ENCODE measurements around the gene ATP6AP1. TPM values are rescaled to one million over a fixed set of nuclear protein-coding genes. Genes with fewer than 3 reads are reported as not detected.

ATP6AP1 gene
- total and polyA plus RNA-seq, 9 of the 15 experiments (the other 6 are each of a cell fraction or from before 2014, with no cell fraction given), result 8.3 to 90.5 (median 52.9) TPM

DNA sequence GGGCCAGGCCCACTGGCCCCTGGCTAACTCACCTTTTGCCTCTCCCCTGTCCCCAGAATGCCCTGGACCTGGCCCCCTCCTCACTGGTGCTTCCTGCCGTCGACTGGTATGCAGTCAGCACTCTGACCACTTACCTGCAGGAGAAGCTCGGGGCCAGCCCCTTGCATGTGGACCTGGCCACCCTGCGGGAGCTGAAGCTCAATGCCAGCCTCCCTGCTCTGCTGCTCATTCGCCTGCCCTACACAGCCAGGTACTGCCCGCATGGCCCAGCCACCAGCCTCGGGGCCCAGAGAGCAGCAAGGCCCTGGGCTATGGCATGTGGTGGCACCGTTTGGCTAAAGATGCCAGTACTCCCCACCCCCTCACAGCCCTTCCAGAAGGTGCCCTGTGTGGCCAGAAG is 3.7 kb downstream of the ATP6AP1 start:
- ChIA-PET CTCF (ENCODE audit: low intra/inter-chr PET ratio) (no interaction called here), POLR2A (interaction anchor here (0.9 kb wide), 1 partner anchor 13 kb away, joined by 3 read pairs; no protein-coding TSS in a partner anchor)
- Histone ChIP-seq H3K4me1 (replicated peaks in 1 of 2; ENCODE audit: control insufficient read depth in 2 of 2, insufficient read depth in 2 of 2, low read length in 2 of 2) (peaks cover 26 to 64% of the 10 kb centered on the region in 2 experiments; a peak in 4 of 5 replicates), H3K4me2 (ENCODE audit: insufficient read depth, low read length) (no peak overlapping the region), H3K9me3 (replicated peaks; ENCODE audit: control insufficient read depth, insufficient read depth, low read depth, low read length) (no peaks in the 10 kb centered on the region), H3K27ac (ENCODE audit: extremely low read depth, low read depth, low read length) (no peak overlapping the region), H3K9me1 (ENCODE audit: control insufficient read depth, insufficient read depth, low read length) (no peaks in the 10 kb centered on the region), H2AFZ (ENCODE audit: low read depth, low read length) (no peak overlapping the region), H3K4me3 (no peak overlapping the region), H3K79me2 (ENCODE audit: control insufficient read depth, insufficient read depth, low read length) (peaks cover 37% of the 10 kb centered on the region), H3K27me3 (ENCODE audit: control insufficient read depth in 2 of 2, insufficient read depth in 2 of 2, low read length in 2 of 2) (no peaks in the 10 kb centered on the region), H3K36me3 (ENCODE audit: control insufficient read depth, insufficient read depth, low read length) (peaks cover 60% of the 10 kb centered on the region; the same call in 2 of the 3 replicates), H3K9ac (ENCODE audit: insufficient read depth in 1 of 2, low read depth in 2 of 2, low read length in 2 of 2) (peak overlapping the region in 1 of 2 experiments; percentile 35; a peak in 1 of 4 replicates), H4K20me1 (replicated peaks; ENCODE audit: control insufficient read depth, insufficient read depth, low read length) (no peaks in the 10 kb centered on the region)
- DNase-seq (ENCODE audit: extremely low read depth in 1 of 4, low spot score in 3 of 4) (no peak), FAIRE-seq (no peak), ATAC-seq (no peak)
- intact Hi-C loops (cut with micrococcal nuclease) (no loop called here), in situ Hi-C loops (cut with MboI) (no loop called here)
- TF ChIP-seq SAFB (IDR thresholded peaks at IDR 0.05; ENCODE audit: borderline replicate concordance, low read depth, low read length) (no peak), KDM4B (IDR thresholded peaks at IDR 0.05; ENCODE audit: borderline replicate concordance in 2 of 2, low read depth in 1 of 2) (no peak), ZNF512 (tag; IDR thresholded peaks at IDR 0.05) (no peak), U2AF1 (optimal IDR thresholded peaks at IDR 0.05; ENCODE audit: low read depth, low read length) (no peak), RBFOX2 (IDR thresholded peaks at IDR 0.05; ENCODE audit: low read depth, low read length) (peak; percentile 46; the same call in 1 of the 2 replicates)
- TF ChIP-seq, protein P1, sequence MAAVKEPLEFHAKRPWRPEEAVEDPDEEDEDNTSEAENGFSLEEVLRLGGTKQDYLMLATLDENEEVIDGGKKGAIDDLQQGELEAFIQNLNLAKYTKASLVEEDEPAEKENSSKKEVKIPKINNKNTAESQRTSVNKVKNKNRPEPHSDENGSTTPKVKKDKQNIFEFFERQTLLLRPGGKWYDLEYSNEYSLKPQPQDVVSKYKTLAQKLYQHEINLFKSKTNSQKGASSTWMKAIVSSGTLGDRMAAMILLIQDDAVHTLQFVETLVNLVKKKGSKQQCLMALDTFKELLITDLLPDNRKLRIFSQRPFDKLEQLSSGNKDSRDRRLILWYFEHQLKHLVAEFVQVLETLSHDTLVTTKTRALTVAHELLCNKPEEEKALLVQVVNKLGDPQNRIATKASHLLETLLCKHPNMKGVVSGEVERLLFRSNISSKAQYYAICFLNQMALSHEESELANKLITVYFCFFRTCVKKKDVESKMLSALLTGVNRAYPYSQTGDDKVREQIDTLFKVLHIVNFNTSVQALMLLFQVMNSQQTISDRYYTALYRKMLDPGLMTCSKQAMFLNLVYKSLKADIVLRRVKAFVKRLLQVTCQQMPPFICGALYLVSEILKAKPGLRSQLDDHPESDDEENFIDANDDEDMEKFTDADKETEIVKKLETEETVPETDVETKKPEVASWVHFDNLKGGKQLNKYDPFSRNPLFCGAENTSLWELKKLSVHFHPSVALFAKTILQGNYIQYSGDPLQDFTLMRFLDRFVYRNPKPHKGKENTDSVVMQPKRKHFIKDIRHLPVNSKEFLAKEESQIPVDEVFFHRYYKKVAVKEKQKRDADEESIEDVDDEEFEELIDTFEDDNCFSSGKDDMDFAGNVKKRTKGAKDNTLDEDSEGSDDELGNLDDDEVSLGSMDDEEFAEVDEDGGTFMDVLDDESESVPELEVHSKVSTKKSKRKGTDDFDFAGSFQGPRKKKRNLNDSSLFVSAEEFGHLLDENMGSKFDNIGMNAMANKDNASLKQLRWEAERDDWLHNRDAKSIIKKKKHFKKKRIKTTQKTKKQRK (IDR thresholded peaks at IDR 0.05; ENCODE audit: borderline replicate concordance, low read depth, low read length), result no peak
- 91% methylated on average over 7 of the region's 8 CpGs for WGBS (ENCODE audit: insufficient coverage, low coverage, missing lambda C conversion rate)
- BruUV-seq (replicated peaks), result no TSS peak

Data from K562 (cell line).